DOHH2 (cell line): Measurements from ENCODE around the gene ARL5A.

Experiments
- H3F3A ChIP-seq: fragments of 200-600 bp; sonication (generic), shearing (Covaris generic); 2 replicates; pipeline ENCODE4 v1.6.0; 2016; ENCODE audit warnings: antibody characterized with exemption, mild to moderate bottlenecking; ENCODE audit not compliant: control insufficient read depth, insufficient read depth
- H3K27ac ChIP-seq: fragments of 200-600 bp; sonication (generic); 2 replicates; pipeline ENCODE4 v1.5.1; 2014; ENCODE audit warnings: low read depth, mild to moderate bottlenecking, low read length, moderate library complexity
- H3K27me3 ChIP-seq: fragments of 200-600 bp; sonication (generic); 2 replicates; pipeline ENCODE4 v1.6.1; 2014; ENCODE audit warnings: mild to moderate bottlenecking, low read length, mixed read lengths; ENCODE audit not compliant: control insufficient read depth
- H3K36me3 ChIP-seq: fragments of 200-600 bp; sonication (generic); 2 replicates; pipeline ENCODE4 v1.6.1; 2014; ENCODE audit warnings: mild to moderate bottlenecking, low read length, moderate library complexity, mixed read lengths; ENCODE audit not compliant: control insufficient read depth
- H3K4me1 ChIP-seq: fragments of 200-600 bp; sonication (generic); 2 replicates; pipeline ENCODE4 v1.6.1; 2014; ENCODE audit warnings: mild to moderate bottlenecking, low read length, mixed read lengths; ENCODE audit not compliant: control insufficient read depth
- H3K4me2 ChIP-seq: fragments of 200-600 bp; sonication (generic); 2 replicates; pipeline ENCODE4 v1.6.0; 2014; ENCODE audit warnings: mild to moderate bottlenecking, low read length, moderate library complexity
- H3K4me3 ChIP-seq: fragments of 200-600 bp; sonication (generic); 2 replicates; pipeline ENCODE4 v1.5.1; 2014; ENCODE audit warnings: mild to moderate bottlenecking, low read length, mixed read lengths
- H3K79me2 ChIP-seq: fragments of 200-600 bp; sonication (generic); 2 replicates; pipeline ENCODE4 v1.6.1; 2014; ENCODE audit warnings: mild to moderate bottlenecking, low read length, mixed read lengths; ENCODE audit not compliant: control insufficient read depth
- H3K9me2 ChIP-seq: fragments of 200-600 bp; sonication (generic); replicated peaks from 2 replicates; pipeline ENCODE4 v1.6.1; 2014; ENCODE audit warnings: mild to moderate bottlenecking, low read length, mixed read lengths; ENCODE audit not compliant: control insufficient read depth
- H3K9me3 ChIP-seq: fragments of 200-600 bp; sonication (generic); 2 replicates; pipeline ENCODE4 v1.6.1; 2014; ENCODE audit warnings: antibody characterized with exemption, low read length, mixed read lengths; ENCODE audit not compliant: control insufficient read depth, insufficient read depth
- H4K20me1 ChIP-seq: fragments of 200-600 bp; sonication (generic); 2 replicates; pipeline ENCODE4 v1.6.0; 2014; ENCODE audit warnings: low read depth, mild to moderate bottlenecking, antibody characterized with exemption, low read length, moderate library complexity; ENCODE audit not compliant: control insufficient read depth, insufficient read depth
- EZH2phosphoT487 ChIP-seq: fragments of 200-600 bp; sonication (generic); IDR thresholded peaks from 2 replicates; pipeline ENCODE4 v1.6.1; 2017; ENCODE audit warnings: borderline replicate concordance, mild to moderate bottlenecking, antibody characterized with exemption, low read length, moderate library complexity, mixed read lengths
- TF ChIP-seq, protein P1 (sequence below): fragments of 200-600 bp; sonication (generic); IDR thresholded peaks from one replicate; pipeline ENCODE4 v1.5.1; 2014; ENCODE audit warnings: antibody characterized with exemption, mild to moderate bottlenecking, low read depth, low read length; ENCODE audit not compliant: poor library complexity, severe bottlenecking

ARL5A gene

DNA sequence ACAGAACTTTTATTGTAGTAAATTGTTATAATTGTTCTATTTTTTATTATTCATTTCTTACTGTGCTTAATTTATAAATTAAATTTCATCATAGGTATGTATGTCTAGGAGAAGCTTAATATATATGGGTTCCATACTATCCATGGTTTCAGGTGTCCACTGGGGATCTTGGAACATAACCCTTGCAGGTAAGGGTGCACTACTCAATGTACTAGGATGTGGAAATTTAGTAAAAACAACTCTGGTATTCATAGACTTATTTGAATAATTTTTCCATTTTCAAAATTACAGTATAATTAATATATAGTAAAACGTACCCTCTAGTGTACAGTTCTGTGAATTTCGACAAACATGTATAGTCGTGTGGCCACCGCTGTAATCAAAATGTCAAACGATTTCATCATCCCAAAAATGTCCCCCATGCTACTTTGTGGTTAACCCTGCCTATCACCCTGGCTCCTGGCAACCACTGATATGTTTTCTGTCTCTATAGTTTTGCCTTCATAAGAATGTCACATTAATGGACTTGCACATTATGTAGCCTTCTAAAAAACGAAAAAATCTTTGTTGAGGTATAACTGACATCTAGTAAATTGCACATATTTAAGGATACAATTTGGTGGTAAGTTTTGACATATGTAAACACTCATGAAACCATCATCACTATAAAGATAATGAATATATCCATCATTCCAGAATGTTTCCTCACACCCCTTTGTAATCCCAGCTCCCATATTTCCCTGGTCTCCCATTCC is 45.7 kb downstream of the ARL5A start:
- no peak for TF ChIP-seq EZH2phosphoT487
- TF ChIP-seq, protein P1, sequence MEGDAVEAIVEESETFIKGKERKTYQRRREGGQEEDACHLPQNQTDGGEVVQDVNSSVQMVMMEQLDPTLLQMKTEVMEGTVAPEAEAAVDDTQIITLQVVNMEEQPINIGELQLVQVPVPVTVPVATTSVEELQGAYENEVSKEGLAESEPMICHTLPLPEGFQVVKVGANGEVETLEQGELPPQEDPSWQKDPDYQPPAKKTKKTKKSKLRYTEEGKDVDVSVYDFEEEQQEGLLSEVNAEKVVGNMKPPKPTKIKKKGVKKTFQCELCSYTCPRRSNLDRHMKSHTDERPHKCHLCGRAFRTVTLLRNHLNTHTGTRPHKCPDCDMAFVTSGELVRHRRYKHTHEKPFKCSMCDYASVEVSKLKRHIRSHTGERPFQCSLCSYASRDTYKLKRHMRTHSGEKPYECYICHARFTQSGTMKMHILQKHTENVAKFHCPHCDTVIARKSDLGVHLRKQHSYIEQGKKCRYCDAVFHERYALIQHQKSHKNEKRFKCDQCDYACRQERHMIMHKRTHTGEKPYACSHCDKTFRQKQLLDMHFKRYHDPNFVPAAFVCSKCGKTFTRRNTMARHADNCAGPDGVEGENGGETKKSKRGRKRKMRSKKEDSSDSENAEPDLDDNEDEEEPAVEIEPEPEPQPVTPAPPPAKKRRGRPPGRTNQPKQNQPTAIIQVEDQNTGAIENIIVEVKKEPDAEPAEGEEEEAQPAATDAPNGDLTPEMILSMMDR: no peak
- H3K9me3 ChIP-seq: no peaks in the 10 kb centered on the region
- H3K27ac ChIP-seq: no peak overlapping the region
- H3K36me3 ChIP-seq: peaks cover 14% of the 10 kb centered on the region
- no peaks in the 10 kb centered on the region for H3K27me3 ChIP-seq
- no peaks in the 10 kb centered on the region for H3K79me2 ChIP-seq
- H3K4me3 ChIP-seq: no peak overlapping the region
- no peaks in the 10 kb centered on the region for H3F3A ChIP-seq
- H4K20me1 ChIP-seq: no peaks in the 10 kb centered on the region
- H3K4me1 ChIP-seq: no peaks in the 10 kb centered on the region
- H3K9me2 ChIP-seq: no peaks in the 10 kb centered on the region
- no peak overlapping the region for H3K4me2 ChIP-seq

DNA sequence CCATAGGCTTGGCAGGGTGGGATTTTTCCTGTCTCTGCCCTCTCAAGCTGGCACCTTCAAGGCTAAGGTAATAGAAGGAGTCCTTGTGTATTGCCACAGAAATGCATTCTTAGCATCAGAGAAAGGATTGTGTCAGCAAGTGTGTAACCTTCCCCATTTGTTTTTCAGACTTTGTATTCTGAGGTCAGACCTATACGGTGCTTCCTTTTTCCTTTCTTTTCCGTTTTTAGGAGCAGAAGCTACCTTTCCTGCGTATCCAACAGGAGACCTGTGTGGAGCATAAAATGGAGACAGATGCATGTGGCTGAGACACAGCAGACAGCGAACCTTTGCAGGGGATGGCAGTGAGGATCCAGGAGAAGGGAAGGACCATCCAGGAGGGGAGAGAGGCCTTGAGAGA is 46.6 kb downstream of the ARL5A start:
- Histone ChIP-seq H3K4me2 (no peak overlapping the region), H3K27ac (no peak overlapping the region), H3K9me3 (no peaks in the 10 kb centered on the region), H3K4me1 (no peaks in the 10 kb centered on the region), H3K36me3 (peaks cover 14% of the 10 kb centered on the region), H4K20me1 (no peaks in the 10 kb centered on the region), H3K27me3 (no peaks in the 10 kb centered on the region), H3K79me2 (no peaks in the 10 kb centered on the region), H3K4me3 (no peak overlapping the region), H3K9me2 (no peaks in the 10 kb centered on the region), H3F3A (no peaks in the 10 kb centered on the region)
- TF ChIP-seq, protein P1: no peak
- TF ChIP-seq EZH2phosphoT487: no peak

DNA sequence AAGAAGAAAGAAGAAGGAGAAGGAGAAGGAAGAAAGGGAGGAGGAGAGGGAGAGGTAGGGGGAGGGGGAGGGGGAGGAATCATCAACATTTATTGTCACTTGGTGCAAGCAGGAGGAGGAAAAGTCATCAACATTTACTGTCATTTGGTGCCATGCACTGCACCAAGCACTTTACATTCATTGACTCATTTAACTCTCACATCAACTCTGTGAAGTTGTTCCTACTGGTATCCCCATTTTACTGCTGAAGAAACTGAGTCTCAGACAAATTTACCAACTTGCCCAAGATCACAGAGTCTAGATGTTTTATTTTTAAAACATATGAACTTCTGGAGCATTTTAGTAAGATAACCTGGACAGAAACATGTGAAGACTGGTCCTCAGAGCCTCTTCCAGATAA is 47.3 kb downstream of the ARL5A start:
- H3K9me3 ChIP-seq: no peaks in the 10 kb centered on the region
- H3K79me2 ChIP-seq: no peaks in the 10 kb centered on the region
- H3K4me1 ChIP-seq: no peaks in the 10 kb centered on the region
- no peak overlapping the region for H3K4me2 ChIP-seq
- H3F3A ChIP-seq: no peaks in the 10 kb centered on the region
- H4K20me1 ChIP-seq: no peaks in the 10 kb centered on the region
- H3K27me3 ChIP-seq: no peaks in the 10 kb centered on the region
- peaks cover 17% of the 10 kb centered on the region for H3K36me3 ChIP-seq
- TF ChIP-seq, protein P1: no peak
- TF ChIP-seq EZH2phosphoT487: no peak
- no peak overlapping the region for H3K4me3 ChIP-seq
- no peaks in the 10 kb centered on the region for H3K9me2 ChIP-seq
- H3K27ac ChIP-seq: no peak overlapping the region
